G401.6 (cell line): ENCODE measurements around the gene SAA1.

ENCODE experiments used
- FAIRE-seq: peaks from 2 replicates; lab custom pipeline; 2012; peaks lifted over from hg19 to GRCh38; lab: Jason Lieb, UNC

The SAA1 gene

GRCh38 chr11:18312012-18312411 is 45.9 kb downstream of the SAA1 start:
- FAIRE-seq: no peak

- FAIRE-seq: no peak
These were observed 46.8 kb downstream of the SAA1 start for GRCh38 chr11:18312663-18313420.

- no peak for FAIRE-seq
These were observed 48.1 kb downstream of the SAA1 start for GRCh38 chr11:18313965-18314763.

GRCh38 chr11:18314784-18315523 is 48.9 kb downstream of the SAA1 start:
- FAIRE-seq: no peak

- no peak for FAIRE-seq
These were observed 49.8 kb downstream of the SAA1 start for GRCh38 chr11:18315893-18316292.

- FAIRE-seq: no peak
These were observed 51.5 kb downstream of the SAA1 start for GRCh38 chr11:18317551-18317950.
